GM19455 (cell line): ENCODE data around the gene SLC6A18.
"Not testable (repeated sequence)": the region's sequence is repeated elsewhere in the genome, so short reads cannot be mapped to it uniquely, and the experiment has no call there.

Source experiments
- ATAC-seq: cut with Tn5 transposase; IDR thresholded peaks from one replicate; pipeline ENCODE4 v1.9.1; 2021; ENCODE audit not compliant: unreplicated experiment

SLC6A18 gene

DNA sequence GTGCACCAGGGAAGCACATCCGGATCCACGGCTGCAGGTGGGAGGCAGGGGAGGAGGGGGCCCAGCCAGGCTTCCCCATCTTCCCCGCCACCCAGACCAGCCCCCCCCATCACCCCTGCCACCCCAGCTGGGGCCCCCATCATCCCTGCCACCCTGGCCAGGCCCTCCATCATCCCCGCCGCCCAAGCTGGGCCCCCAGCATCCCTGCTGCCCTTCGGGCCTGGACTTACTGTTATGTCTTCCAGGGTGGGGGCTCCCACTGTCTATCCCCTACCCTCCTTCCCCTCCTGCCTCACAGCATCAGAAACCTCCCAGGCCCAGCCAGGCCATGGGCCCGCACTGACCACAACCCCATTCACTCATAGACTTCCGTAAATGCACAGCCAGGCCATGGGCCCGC lies 27.5 kb downstream of the SLC6A18 start:
- no peak for ATAC-seq

DNA sequence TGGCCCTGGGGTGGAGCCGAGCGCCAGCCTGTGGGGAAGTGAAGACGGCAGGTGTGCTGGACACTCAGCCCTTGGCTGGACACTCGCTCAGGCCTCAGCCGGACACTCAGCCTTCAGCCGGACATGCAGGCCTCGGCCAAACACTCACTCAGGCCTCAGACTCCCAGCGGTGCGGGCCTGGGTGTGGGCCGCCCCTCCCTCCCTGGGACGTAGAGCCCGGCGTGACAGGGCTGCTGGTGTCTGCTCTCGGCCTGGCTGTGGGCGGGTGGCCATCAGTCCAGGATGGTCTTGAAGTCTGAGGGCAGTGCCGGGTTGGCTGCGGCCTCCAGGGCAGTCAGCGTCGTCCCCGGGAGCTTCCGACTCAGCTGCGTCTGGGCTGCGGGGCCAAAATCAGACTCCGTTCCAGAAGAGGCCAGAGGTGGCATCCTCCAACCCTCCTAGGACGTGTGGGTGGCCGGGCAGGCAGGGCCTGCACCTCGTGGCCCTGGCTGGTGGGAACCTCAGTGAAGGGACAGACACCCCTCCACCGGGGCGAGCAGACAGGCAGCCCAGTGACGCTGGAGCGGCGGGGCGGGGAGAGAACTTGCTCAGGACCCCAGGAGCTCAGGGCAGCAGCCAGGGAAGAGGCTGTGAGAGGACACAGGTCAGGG lies 28.4 kb downstream of the SLC6A18 start:
- ATAC-seq, result no peak

DNA sequence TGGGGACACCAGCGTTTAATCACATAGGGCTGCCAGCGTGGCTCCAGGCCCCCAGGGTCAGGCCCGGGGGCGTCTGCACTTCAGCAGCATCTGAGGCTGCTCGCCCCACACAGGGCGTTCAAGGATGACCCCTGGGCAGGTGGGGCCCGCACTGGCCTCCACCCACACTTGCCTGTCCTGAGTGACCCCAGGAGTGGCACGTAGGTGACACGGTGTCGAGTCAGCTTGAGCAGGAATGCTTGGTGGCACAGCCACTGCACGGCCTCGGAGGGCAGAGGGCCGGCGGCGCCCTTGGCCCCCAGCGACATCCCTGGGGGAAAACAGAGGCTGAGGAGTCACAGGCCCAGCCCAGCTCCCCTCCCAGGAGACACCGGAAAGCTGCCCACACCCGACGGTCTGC lies 29.0 kb downstream of the SLC6A18 start:
- ATAC-seq, result no peak

DNA sequence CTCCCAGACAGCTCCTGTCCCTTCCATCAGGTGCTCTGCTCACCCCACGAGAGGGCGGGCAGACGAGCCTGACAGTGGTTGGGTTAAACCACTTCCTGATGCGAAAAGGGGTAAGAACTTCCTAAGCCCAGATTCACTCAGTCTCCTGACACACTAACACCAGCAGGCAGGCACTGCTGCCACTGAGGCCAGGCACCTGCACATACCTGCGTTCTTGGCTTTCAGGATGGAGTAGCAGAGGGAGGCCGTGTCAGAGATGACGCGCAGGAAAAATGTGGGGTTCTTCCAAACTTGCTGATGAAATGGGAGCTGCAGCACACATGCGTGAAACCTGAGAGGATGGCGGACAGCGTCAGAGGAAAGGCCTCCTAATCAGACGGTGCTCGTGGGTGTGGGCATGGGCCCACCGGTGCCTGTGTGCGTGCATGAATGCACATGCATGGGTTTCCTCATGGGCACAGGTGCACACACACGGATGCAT lies 29.9 kb downstream of the SLC6A18 start:
- ATAC-seq, result no peak

DNA sequence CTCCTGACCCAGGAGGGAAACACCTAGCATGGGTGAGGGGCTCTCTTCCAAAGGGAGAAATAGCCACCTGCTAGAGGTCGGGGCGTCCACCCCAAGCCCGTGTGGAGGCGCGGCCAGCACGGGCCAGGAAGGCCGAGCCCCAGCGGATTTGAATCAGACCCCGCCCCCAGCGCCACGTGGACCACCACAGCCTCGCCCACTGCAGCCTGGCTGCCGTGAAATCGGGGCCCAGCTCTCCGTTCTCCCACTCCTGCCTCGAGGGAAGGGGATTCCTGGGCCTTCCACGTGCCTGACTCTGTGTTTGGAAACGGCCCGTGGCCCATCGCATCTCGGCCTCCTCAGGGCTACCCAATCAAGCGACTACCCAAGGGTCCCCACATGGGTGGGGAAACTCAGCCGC lies 31.6 kb downstream of the SLC6A18 start:
- ATAC-seq, result no peak

DNA sequence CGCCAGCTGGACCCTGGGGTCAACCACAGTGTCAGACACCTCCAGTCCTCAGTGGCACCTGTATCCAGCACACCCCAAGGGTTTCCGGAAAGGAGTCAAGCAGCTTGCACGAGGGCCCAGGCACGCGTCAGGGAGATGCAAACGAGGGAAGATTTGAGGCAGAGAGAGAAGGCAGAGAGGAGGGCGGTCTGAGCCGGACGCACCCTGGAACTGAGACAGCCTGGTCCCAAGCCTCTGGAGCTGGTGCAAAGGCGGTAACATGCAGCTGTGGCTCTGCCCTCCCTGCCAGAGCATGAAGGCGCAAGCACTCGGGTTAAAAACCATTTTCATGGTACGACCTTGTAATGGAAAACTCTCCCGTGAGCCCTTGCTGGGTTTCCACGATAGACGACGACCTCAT lies 32.2 kb downstream of the SLC6A18 start:
- no peak for ATAC-seq

DNA sequence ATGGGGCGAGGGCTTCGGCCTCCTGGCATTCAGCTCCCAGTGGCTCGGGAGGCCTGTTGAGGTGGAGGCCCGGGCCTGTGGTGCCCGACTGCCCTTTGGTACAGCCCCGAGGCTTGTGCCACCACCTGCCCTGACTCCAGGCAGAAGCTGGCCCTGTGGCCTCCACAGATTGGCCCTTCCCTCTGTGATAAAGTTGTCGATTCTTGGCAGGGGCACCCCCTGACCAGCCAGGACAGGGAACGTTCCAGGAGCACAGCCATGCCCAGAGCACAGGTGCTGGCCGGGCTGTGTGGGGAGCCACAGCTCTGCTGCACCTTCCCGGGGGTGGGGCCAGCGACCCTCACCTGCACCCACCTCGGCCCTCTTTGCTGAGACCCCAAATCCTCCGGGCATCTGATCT lies 32.7 kb downstream of the SLC6A18 start:
- no peak for ATAC-seq

DNA sequence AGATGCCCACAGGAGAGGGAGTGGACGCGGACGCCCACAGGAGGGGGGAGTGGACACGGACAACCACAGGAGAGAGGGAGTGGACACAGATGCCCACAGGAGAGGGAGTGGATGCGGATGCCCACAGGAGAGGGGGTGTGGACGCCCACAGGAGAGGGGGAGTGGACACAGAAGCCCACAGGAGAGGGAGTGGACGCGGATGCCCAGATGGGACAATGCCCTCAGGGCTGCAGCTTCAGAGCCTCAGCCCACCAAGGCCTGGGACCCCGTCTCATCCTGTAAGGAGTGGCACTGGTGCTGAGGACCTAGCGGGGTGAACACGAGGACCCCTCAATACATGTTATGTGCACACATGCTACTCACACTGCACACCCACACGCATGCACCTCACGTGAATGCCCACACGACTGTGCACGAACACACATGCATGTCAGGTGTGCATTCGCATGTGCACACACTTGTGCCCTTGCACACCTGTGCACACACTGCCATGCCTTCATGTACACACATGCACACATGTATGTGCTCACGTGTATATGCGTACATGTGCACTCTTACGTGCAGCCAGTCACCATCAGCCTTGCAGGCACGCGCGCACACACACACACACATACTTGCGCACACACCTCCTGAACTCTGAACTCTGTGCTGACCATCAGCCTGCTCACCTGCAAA lies 34.8 kb downstream of the SLC6A18 start:
- no peak for ATAC-seq

DNA sequence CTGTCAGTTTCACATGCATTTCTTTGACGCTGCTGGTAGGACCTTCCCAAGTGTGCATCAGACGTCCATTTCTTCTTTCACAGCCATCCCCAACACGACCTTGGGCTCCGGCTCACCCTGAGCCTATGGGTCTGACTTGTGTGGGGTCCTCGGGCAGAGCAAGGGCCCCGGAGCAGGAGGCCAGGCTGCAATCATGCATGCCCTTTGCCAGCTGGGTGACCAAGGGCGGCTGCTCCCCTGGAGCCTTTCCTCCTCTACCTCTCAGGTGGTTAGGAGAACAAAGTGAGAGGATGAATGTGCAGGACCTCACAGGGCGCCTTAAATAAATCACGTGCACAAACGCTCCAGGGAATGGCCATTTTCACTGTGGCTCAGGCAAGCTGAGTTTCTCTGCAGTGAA lies 36.5 kb downstream of the SLC6A18 start:
- no peak for ATAC-seq

DNA sequence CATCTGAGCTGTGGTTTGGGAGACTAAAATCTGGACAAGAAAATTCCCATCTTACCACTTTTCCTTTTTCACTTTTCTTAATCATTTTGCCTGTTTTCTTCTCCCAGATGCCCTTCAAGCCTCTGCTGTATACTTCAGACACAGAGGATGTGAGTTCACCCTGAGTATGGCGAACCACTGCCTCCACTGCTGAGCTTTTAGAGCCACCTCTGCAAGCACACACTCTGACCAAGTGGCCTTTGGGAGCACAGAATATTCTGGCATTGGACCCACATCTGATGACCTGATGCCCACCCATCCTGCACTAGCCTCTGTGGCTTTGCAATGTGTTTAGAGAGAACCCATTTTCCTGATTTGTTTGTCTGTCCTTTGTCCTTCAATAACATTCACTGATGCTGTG lies 37.2 kb downstream of the SLC6A18 start:
- ATAC-seq, result no peak

DNA sequence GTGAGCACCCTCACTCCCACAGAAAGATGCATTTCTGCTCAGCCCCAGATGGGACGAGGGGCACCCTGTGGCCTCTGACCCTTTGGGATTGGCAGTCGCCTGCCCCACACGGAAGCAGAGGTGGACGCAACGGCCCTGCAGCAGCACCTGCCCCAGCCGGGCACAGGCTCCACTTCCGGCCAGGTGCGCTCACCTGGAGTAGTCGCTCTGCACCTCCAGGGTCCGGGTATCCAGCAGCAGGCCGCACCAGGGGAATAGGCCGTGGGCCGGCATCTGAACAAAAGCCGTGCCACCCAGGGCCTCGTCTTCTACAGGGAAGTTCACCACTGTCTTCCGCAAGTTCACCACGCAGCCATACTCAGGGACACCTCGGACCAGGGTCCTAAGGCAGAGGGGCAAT lies 39.0 kb downstream of the SLC6A18 start:
- no peak for ATAC-seq

DNA sequence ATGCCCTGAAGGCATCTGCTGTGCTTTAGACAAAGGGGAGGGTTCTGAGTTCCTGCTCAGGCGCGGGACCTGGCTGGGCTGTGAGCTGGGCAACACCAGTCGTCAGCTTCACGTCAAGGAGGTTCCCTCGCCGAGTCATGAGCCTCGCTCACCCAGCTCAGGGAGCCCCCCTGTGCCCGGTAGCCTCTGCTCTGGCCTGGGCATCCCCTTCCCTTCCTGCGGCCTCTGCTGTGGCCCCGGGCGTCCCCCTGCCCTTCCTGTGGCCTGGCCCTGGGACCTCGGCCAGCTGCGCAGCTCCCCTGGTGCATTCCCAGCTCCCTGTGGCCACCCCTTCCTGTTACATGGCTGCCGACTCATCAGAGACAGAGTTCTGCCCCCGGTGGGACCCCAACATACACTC lies 39.8 kb downstream of the SLC6A18 start:
- ATAC-seq, result no peak

DNA sequence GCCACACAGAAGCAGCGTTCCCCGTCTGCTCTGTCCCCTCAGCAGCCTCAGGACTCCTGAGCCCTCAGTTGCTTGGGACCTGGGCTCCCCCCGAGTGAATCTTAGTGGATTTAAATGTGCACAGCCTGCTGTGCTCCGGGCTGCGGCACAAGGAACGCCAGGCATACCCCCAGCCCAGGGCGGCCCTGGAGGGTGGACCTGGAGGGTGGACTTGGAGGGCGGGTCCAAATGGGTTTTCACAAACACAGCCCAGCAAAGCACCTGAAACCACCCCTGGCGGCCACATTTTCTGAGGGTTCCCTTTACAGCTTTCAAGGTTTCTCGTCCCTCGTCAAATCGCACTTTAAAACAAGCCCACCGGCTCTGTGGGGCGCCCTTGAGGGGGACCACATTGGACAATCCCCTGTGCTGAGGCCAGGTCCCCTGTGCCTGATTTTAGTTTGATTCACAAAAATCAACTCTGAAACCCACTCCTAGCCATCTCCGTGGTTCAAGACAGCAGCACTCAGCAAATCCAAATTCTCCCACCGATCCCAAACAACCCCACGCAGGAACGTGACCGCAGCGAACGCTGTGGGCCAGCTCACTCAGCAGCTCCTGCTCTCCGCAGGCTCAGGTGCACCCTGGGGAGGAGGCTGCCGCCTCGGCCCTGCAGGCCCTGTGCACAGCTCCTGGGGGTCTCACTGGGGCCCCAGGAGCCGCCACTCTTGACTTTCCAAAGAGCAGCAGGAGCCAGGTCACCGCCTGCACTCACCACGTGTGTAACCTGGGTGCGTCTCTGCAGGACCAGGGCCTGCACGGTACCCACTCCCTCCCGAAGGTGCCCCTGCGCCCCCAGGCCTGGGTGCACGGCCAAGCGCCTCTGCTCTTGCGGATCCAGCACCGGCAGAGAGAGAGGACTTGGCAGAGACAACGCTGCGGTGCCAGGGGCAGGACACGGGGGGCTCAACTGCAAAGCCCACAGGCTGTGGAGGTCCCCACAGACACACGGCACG lies 40.6 kb downstream of the SLC6A18 start:
- ATAC-seq, result no peak

DNA sequence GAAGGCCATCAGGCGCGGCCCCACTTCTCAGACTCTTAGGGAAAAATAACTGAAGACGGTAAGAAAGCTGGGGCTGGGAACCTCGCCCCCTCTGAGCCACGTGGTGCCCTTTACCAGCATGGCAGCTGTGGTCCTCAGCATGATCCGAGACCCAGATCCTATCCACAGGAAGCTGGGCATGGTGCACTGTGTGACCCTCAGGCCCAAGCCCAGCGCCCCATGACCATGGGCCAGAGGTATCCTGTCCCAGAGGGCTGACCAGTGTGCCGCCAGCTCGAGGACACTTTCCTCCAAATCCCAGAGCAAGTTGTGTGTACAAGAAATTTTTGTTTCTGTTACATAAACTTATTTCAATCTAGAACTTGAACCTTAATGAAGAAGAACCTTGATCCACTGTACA lies 41.6 kb downstream of the SLC6A18 start:
- ATAC-seq, result no peak

DNA sequence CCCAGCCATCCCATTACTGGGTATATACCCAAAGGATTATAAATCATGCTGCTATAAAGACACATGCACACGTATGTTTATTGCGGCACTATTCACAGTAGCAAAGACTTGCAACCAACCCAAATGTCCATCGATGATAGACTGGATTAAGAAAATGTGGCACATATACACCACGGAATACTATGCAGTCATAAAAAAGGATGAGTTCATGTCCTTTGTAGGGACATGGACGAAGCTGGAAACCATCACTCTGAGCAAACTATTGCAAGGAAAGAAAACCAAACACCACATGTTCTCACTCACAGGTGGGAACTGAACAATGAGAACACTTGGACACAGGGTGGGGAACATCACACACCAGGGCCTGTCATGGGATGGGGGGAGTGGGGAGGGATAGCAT lies 42.3 kb downstream of the SLC6A18 start:
- ATAC-seq, result not testable (repeated sequence)

DNA sequence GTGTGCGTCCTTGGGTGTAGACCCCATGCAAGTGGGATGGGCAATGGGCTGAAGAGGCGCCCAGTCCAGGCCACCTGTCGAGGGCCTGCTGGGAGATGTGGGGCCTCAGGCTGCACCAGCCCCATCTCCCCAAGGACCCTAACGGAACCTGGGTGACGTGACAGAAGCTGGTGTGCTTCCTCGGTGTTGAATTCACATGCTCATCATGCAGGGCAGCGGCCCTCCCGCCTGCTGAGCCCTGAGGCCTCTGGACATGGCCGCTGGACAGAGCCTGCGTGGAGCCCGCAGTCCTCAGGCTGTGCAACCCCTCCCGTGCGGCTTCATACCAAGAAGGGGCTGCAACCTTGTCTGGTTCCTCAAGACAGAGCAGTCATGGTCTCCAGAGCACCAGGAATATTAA lies 42.9 kb downstream of the SLC6A18 start:
- no peak for ATAC-seq

DNA sequence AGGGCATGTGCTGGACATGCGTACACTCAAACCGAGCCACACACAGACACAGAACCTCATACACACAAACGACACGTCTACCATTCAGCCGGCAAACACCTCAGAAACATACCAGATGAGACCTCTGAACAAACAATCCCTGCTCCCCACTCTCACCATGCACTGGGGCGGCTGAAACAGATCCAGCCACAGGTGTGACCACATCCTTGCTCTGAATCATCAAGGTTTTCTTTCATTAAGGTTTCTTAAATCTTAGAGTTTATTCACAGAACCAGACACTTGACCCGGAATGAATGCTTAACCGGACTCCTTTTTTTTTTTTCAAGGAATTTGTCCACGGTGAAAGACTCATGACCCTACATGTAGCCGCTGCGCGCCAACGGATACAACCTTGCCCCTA lies 43.5 kb downstream of the SLC6A18 start:
- ATAC-seq, result no peak

DNA sequence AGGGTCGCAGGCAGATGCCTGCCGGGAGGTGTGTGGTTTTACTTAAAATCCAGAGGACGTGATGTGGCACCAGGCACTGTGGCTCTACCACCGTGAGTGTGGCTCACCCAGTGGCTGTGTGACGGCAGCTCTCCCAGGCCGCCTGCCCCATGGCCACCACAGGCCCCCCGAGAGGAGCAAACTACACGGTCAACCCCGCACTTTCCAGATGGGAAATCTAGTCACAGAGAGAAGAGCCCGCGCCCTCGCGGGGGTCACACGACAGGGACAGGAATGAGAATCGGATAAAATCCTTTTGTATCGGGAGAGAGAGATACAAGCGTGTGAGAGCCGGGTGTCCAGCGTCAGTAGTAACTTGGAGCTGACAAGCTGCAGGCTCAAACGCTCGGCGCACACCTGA lies 45.2 kb downstream of the SLC6A18 start:
- no peak for ATAC-seq

DNA sequence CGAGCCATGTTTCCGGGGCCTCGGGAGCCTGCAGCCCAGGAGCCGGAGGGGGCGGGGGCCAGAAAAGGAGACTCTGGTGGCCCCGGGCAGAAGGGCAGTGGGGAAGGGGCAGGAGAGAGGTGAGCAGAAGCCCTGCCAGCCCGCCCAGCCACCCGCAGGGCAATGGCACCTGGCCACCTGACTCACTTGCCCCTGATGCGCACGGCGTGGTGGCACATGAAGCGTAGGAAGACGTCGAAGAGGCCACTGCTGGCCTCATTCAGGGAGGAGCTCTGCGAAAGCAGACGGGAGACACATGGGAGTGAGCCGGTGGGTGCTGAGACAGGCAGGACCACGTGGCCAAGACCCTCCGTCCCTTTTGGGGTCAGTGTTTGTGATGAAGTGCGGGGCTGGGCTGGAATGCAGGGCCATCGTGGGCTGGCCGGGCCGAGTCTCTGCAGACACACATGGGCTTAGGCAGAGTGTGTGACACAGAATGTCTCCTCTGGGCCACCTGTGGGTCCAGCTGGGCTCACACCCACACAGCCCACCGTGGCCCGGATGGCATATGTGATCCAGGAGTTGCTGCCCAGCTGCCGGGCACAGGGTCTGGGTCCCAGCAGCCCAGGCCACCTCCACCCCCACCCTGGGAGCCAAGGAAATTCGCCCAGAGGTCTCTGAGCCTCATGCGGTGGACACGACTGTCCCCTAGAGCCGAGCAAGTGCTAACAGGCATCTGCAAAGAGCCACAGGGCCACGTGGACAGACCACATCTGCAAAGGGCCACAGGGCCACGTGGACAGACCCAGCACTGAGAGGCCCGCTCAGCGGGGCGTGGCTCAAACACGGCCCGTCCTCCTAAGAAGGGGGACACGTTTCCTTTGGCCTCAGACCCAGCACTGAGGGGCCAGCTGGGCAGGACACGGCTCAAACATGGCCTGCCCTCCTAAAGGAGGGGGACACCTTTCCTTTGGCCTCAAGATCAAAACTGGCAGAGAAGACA lies 46.0 kb downstream of the SLC6A18 start:
- ATAC-seq, result no peak

DNA sequence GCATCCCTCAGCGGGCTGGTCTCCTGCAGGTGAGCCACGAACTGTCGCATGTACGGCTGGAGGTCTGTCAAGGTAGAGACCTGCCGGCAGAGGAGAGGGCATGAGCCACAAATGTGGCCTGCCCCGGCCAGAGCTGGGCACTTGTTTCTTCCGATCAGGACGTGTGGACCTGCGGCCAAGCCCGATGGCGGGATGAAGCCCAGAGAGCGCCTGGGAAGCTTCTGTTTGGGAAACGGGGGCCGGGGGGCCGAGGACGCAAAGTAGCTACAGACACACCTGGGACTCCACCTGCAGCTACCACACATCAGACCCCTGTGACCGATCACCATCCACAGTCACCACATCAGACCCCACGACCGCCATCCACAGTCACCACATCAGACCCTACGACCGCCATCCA lies 47.0 kb downstream of the SLC6A18 start:
- no peak for ATAC-seq

DNA sequence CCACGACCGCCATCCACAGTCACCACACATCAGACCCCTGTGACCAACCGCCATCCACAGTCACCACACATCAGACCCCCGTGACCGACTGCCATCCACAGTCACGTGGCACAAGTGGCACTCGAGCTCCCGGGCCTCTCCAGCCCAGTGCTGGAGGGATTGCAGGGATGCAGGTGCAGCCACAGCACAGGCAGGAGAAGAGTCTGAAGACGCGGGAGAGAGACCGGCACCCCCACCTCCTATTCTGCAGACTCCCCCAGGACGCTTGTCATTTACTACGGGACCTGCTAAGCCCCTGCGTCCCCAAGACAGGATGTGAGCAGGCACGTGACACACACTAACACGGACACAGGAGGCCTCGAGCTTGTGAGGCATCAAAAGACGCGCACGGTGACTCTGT lies 48.6 kb downstream of the SLC6A18 start:
- ATAC-seq, result no peak
